Gastrocnemius medialis (tissue), 4 donors: ENCODE measurements around the gene NTPCR. TPM values are rescaled to one million over a fixed set of nuclear protein-coding genes. Genes with fewer than 3 reads are reported as not detected.

Source experiments
- ATAC-seq, 2 donors: fragments of 150-250 bp; one replicate each; pipeline ENCODE4 v1.9.1; 2016
- DNase-seq, 2 donors: peaks; one replicate each; pipeline ENCODE4 v3.0.0-alpha.2; 2019
- H3K27ac ChIP-seq, 4 donors: fragments of 200-600 bp; sonication (generic); 1 replicate in 1 of 4; 2 replicates in 3 of 4; pipeline ENCODE4 v1.5.1; 2016 to 2018; ENCODE audit warnings: mild to moderate bottlenecking in 2 of 4, moderate library complexity in 1 of 4
- H3K27me3 ChIP-seq, 3 donors: fragments of 200-600 bp; sonication (generic) in 2 of 3; 1 replicate in 1 of 3; 2 replicates in 2 of 3; pipeline versions ENCODE4 v1.5.1 to v1.6.0; 2016 to 2019; ENCODE audit warnings: mild to moderate bottlenecking in 1 of 3, moderate library complexity in 1 of 3
- H3K36me3 ChIP-seq, 2 donors: fragments of 200-600 bp; sonication (generic) in 1 of 2; one replicate each; pipeline ENCODE4 v1.5.1; 2017 to 2018
- H3K4me1 ChIP-seq, 2 donors: fragments of 200-600 bp; sonication (generic) in 1 of 2; one replicate each; pipeline ENCODE4 v1.5.1; 2016 to 2017; ENCODE audit warnings: mild to moderate bottlenecking in 2 of 2
- H3K4me3 ChIP-seq, 4 donors: fragments of 200-600 bp; sonication (generic) in 3 of 4; 1 replicate in 1 of 4; 2 replicates in 3 of 4; pipeline ENCODE4 v1.5.1; 2016 to 2019; ENCODE audit warnings: mild to moderate bottlenecking in 2 of 4
- H3K9me3 ChIP-seq, 3 donors: fragments of 200-600 bp; sonication (generic) in 2 of 3; 1 replicate in 1 of 3; 2 replicates in 2 of 3; pipeline ENCODE4 v1.5.1; 2016 to 2019
- CTCF ChIP-seq, 5 experiments: fragments of 450-650 bp in 3 of 5; fragments of 200-600 bp in 2 of 5; sonication (generic) in 2 of 5; IDR thresholded peaks in 4 of 5; conservative IDR thresholded peaks in 1 of 5; 1 replicate in 4 of 5; 2 replicates in 1 of 5; pipeline ENCODE4 v1.5.1; 2016 to 2019; ENCODE audit warnings: antibody characterized with exemption in 5 of 5, mild to moderate bottlenecking in 3 of 5, moderate library complexity in 3 of 5
- POLR2A ChIP-seq, 2 donors: fragments of 450-650 bp; IDR thresholded peaks; one replicate each; pipeline ENCODE4 v1.6.1; 2017; ENCODE audit warnings: antibody characterized with exemption in 2 of 2, mild to moderate bottlenecking in 2 of 2, moderate library complexity in 2 of 2
- in situ Hi-C, 4 donors: fragments of 200-750 bp; cut with MboI; loops; one replicate each; pipeline versions ENCODE4 v1.15.0 to v1.8.0; 2017; ENCODE audit warnings: low sequenced_read_pairs in 4 of 4
- intact Hi-C: fragments of 100-400 bp; cut with DNase I; formaldehyde crosslinking; loops from one replicate; pipeline ENCODE4 v1.15.1; 2023; ENCODE audit warnings: low total_unique reads
- total RNA-seq, 4 donors: library from RNA; depleted of rRNA; stranded (reverse); fragments of >200 nt; gene quantifications; one replicate each; pipeline versions ENCODE4 v1.1.0 to v1.2.3, GENCODE V29; 2016

The NTPCR gene
- total RNA-seq, 4 donors from 2014 or later = 20.5 to 33.7 (median 24.2) TPM

DNA sequence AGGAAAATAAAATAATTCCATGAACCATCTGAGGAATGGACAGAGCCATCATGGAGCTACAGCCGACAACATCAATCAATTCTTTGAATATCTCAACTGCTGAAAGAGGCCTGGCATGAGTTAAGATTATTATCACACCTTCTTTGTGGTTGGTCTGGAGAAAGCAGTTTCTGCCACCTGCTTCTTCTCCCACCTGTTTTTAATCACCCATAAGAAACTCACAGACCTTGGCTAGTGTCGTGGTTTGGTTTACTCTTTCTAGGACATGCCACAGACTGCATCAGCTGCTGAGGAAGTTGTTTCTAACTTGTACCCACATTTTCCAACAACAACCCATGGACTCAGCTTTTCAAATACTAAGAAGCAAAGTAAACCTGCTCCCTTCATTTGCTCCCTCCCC lies 65.6 kb downstream of the NTPCR start:
- Histone ChIP-seq H3K4me1 (peaks cover 0 to under 1% of the 10 kb centered on the region in 2 donors), H3K27ac (no peak overlapping the region), H3K9me3 (no peaks in the 10 kb centered on the region), H3K4me3 (no peak overlapping the region), H3K27me3 (no peaks in the 10 kb centered on the region), H3K36me3 (no peaks in the 10 kb centered on the region)
- intact Hi-C loops (no loop called here), in situ Hi-C loops (no loop called here)
- TF ChIP-seq POLR2A (IDR thresholded peaks at IDR 0.05) = no peak
- TF ChIP-seq CTCF (IDR thresholded peaks at IDR 0.05 in 4 of 5, conservative IDR thresholded peaks at IDR 0.05 in 1 of 5) = no peak
- DNase-seq (no peak), ATAC-seq (no peak)

DNA sequence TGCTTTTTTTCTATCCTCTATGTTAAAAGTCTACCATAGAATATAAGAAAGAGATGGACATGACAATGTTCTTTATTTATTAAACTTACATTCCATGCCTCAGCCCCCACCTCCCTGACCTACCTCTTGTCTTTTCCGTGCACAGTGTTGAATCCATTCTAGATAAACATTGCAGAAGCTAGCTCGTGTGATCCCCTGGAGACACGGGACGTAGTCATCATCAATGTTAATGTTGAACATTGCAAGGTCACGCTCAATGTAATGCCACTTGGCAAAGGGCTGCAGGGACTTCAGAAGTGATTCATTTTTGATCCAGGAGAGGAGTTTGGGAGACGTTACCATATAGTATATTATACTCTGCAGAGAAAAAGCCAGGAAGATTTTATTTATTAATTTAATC lies 66.4 kb downstream of the NTPCR start:
- DNase-seq (no peak), ATAC-seq (no peak)
- Histone ChIP-seq H3K9me3 (no peaks in the 10 kb centered on the region), H3K36me3 (no peaks in the 10 kb centered on the region), H3K4me3 (no peak overlapping the region), H3K27me3 (no peaks in the 10 kb centered on the region), H3K4me1 (peaks cover 0 to 4% of the 10 kb centered on the region in 2 donors), H3K27ac (no peak overlapping the region)
- TF ChIP-seq POLR2A (IDR thresholded peaks at IDR 0.05) (no peak), CTCF (IDR thresholded peaks at IDR 0.05 in 4 of 5, conservative IDR thresholded peaks at IDR 0.05 in 1 of 5) (no peak)
- in situ Hi-C loops = no loop called here
- intact Hi-C loops = no loop called here

- no peak for ATAC-seq
- in situ Hi-C loops (no loop called here), intact Hi-C loops (no loop called here)
- peaks cover 0 to 4% of the 10 kb centered on the region in 2 donors for H3K4me1 ChIP-seq
- no peak for DNase-seq
- no peak overlapping the region for H3K4me3 ChIP-seq
- H3K9me3 ChIP-seq = no peaks in the 10 kb centered on the region
- H3K36me3 ChIP-seq = no peaks in the 10 kb centered on the region
- no peak overlapping the region for H3K27ac ChIP-seq
- H3K27me3 ChIP-seq = no peaks in the 10 kb centered on the region
- no peak for TF ChIP-seq CTCF (IDR thresholded peaks at IDR 0.05 in 4 of 5, conservative IDR thresholded peaks at IDR 0.05 in 1 of 5)
- TF ChIP-seq POLR2A (IDR thresholded peaks at IDR 0.05) = no peak
These were observed 68.7 kb downstream of the NTPCR start for GRCh38 chr1:233019083-233019482.

DNA sequence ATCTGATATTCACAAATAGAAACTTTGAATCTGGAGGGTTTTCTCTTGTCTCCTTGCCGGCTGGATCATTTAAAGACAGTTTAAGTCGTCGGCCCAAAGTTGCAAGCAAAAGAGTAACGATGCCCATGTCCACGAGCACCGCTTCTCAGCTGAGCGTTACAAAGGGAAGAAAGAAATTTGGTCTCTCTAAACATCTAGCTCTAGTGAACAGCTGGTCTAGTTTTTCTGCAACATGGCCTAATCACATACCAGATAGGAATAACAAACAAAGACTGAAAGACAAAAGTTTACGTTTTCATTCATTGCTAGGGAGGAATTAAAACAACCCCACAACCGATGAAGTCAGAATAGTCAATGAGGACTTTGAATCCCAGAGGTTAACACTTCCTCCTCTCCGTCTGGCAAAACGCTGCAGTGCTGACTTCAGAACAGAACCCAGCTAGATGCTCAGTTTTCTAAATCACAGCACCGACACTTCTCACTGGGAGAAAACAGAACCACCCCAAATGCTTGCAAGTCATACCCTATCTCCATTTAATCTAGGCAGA lies 69.4 kb downstream of the NTPCR start:
- no peaks in the 10 kb centered on the region for H3K36me3 ChIP-seq
- no peak for ATAC-seq
- in situ Hi-C loops (loop anchor here in 3 of 4 donors (10.0 kb wide), 1 partner anchor 385 kb away; the partner anchor contains the start of gene SIPA1L2 (in 3 of the 3)), intact Hi-C loops (no loop called here)
- no peak for TF ChIP-seq POLR2A (IDR thresholded peaks at IDR 0.05)
- peaks cover 0 to 4% of the 10 kb centered on the region in 2 donors for H3K4me1 ChIP-seq
- DNase-seq = no peak
- no peak overlapping the region for H3K27ac ChIP-seq
- no peaks in the 10 kb centered on the region for H3K27me3 ChIP-seq
- H3K4me3 ChIP-seq = no peak overlapping the region
- H3K9me3 ChIP-seq = no peaks in the 10 kb centered on the region

DNA sequence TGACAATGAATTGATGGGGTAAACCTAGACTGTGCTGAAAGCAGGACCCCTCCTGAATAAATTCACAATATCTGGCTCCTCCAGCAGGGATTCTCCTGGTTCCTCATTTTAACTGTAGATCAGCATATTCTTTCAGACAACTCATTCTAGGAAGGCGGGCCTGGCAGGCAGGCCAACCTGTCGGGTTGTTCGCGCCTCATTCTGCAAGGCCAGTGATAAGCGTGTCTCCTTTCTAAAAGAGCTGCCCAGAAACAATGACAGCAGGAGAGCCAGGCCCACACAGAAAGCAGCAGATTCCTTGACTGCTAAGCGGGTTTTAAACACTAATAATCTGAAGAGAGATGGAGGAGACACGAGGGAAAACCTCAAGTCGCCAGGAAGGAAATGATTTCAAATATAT lies 70.0 kb downstream of the NTPCR start:
- no peak overlapping the region for H3K4me3 ChIP-seq
- ATAC-seq = no peak
- no peak for DNase-seq
- H3K36me3 ChIP-seq = no peaks in the 10 kb centered on the region
- peaks cover 0 to 4% of the 10 kb centered on the region in 2 donors for H3K4me1 ChIP-seq
- no peak overlapping the region for H3K27ac ChIP-seq
- H3K9me3 ChIP-seq = no peaks in the 10 kb centered on the region
- in situ Hi-C loops (loop anchor here in 3 of 4 donors (10.0 kb wide), 1 partner anchor 386 kb away; the partner anchor contains the start of gene SIPA1L2 (in 3 of the 3)), intact Hi-C loops (no loop called here)
- TF ChIP-seq POLR2A (IDR thresholded peaks at IDR 0.05) (no peak), CTCF (IDR thresholded peaks at IDR 0.05 in 4 of 5, conservative IDR thresholded peaks at IDR 0.05 in 1 of 5) (no peak)
- no peaks in the 10 kb centered on the region for H3K27me3 ChIP-seq
